Measurements from ENCODE around the gene COLEC11. TPM values are rescaled to one million over a fixed set of nuclear protein-coding genes. Genes with fewer than 3 reads are reported as not detected.

The COLEC11 gene
- total and polyA plus RNA-seq, 2 experiments from 2014 or later, result 1.3 to 1.5 TPM

GRCh38 chr2:3633982-3634595, 39.2 kb downstream of the COLEC11 start:
- Histone ChIP-seq H3F3A (replicated peaks; ENCODE audit: low read depth) (0 out of 2 replicates have a peak, but pooled peaks cover 4% of the 10 kb centered on the region), H3K4me1 (ENCODE audit: insufficient read depth) (no peaks in the 10 kb centered on the region), H2AFZ (no peak overlapping the region; the same call in 1 of the 2 replicates), H3K79me2 (replicated peaks; ENCODE audit: insufficient read depth) (no peaks in the 10 kb centered on the region), H3K27me3 (ENCODE audit: insufficient read depth) (no peaks in the 10 kb centered on the region), H3K36me3 (ENCODE audit: insufficient read depth) (no peaks in the 10 kb centered on the region), H4K20me1 (replicated peaks; ENCODE audit: insufficient read depth) (no peaks in the 10 kb centered on the region), H3K4me3 (no peak overlapping the region), H3K9me2 (ENCODE audit: insufficient read depth) (no peaks in the 10 kb centered on the region), H3K4me2 (no peak overlapping the region), H3K27ac (ENCODE audit: low read depth) (no peak overlapping the region)
- no peak overlapping the region for H3K4me3 Mint-ChIP-seq
- DNase-seq (ENCODE audit: low spot score) (no peak), ATAC-seq (peak; percentile 37)
- peaks cover 11% of the 10 kb centered on the region for H3K27me3 Mint-ChIP-seq (ENCODE audit: insufficient read depth, low read depth, poor library complexity)
- no peak overlapping the region for H3K27ac Mint-ChIP-seq
- TF ChIP-seq ZNF462 (CRISPR knock-in tag; IDR thresholded peaks at IDR 0.05) (no peak), JUNB (IDR thresholded peaks at IDR 0.05; ENCODE audit: unreplicated experiment) (no peak), POLR2AphosphoS5 (IDR thresholded peaks at IDR 0.05; ENCODE audit: low read depth) (no peak), STAT1 (IDR thresholded peaks at IDR 0.05; ENCODE audit: unreplicated experiment) (no peak), NANOG (IDR thresholded peaks at IDR 0.05; ENCODE audit: borderline replicate concordance) (no peak), EZH2phosphoT487 (IDR thresholded peaks at IDR 0.05; ENCODE audit: unreplicated experiment) (no peak), CREB1 (CRISPR knock-in tag; IDR thresholded peaks at IDR 0.05; ENCODE audit: low read depth) (no peak)
- TF ChIP-seq, protein P1, sequence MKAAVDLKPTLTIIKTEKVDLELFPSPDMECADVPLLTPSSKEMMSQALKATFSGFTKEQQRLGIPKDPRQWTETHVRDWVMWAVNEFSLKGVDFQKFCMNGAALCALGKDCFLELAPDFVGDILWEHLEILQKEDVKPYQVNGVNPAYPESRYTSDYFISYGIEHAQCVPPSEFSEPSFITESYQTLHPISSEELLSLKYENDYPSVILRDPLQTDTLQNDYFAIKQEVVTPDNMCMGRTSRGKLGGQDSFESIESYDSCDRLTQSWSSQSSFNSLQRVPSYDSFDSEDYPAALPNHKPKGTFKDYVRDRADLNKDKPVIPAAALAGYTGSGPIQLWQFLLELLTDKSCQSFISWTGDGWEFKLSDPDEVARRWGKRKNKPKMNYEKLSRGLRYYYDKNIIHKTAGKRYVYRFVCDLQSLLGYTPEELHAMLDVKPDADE (IDR thresholded peaks at IDR 0.05), result no peak
- H3K4me1 Mint-ChIP-seq, result peaks cover 4% of the 10 kb centered on the region; the same call in 2 of the 3 replicates
- no peaks in the 10 kb centered on the region for H3K36me3 Mint-ChIP-seq (ENCODE audit: low read depth)
- no peaks in the 10 kb centered on the region for H3K9me3 Mint-ChIP-seq

All from GM23338 (cell line).